Occipital lobe (tissue), 2 donors: ENCODE results near the gene PDYN. TPM values are rescaled to one million over a fixed set of nuclear protein-coding genes. Genes with fewer than 3 reads are reported as not detected.
A peak's percentile ranks its signal among the peaks of the same experiment; 100 is the strongest.

Source experiments
- DNase-seq: peaks from one replicate; lab custom pipeline; 2025; lab: John Stamatoyannopoulos, UW
- total RNA-seq: library from RNA; depleted of rRNA; stranded (reverse); fragments of >200 nt; gene quantifications from one replicate; pipeline ENCODE4 v1.2.3, GENCODE V29; 2014

PDYN gene
- total RNA-seq, 1 donor from 2014 or later, result not detected

DNA sequence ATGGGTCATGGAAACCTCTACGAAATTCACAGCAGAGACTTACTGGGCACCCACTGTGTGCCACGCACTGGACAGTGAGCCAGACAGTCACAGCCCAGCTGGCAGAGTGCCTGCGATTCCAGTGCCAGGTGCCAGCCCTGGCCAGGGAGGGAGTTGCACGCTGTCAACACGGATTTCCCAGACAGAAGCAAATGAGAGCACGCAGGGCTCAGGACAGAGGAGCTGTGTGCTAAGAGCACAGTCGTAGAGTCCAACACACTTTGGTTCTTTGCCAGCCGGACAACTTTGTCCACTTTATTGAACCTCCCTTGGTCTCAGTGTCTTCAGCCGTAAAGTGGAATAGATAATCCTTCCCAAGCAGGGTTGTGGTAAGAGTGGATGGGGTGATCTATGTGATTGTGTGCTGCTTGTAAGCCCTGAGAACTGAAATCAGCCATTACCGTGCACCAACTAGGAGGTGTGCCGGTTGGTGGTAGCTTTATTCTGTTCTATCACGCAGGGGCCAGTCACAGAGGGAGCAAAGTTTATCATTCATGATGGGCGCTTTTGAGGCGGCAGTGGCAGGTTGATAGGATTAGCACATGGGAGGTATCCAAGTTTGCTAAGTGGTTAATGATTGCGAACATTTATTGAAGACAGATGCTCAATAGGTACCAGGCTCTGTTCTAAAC is 58.0 kb downstream of the PDYN start:
- peak; percentile 73 for DNase-seq

GRCh38 chr20:1934721-1935573 is 58.9 kb downstream of the PDYN start:
- no peak for DNase-seq

- DNase-seq, result no peak
Observed at GRCh38 chr20:1934156-1934555, 59.7 kb downstream of the PDYN start.

DNA sequence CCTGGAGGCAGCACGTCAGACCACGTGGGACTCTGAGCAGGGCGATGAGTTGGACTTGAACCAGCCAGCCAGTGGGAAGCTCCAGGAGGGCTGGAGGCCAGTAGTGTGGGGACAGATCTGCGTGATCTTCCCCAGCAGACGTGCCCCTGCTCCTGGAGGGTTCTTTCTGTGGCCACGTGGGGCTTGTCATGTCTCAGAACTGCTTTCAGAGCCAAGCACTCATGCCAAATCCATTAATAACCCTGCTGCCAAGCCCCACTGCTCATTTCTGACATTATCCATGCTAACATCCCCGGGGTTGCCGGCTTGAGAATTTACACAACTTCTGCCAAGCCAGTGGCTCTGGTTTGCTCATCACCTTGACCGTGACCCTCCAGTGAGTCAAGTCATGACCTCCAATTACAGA is 60.4 kb downstream of the PDYN start:
- DNase-seq, result no peak

- no peak for DNase-seq
Observed at GRCh38 chr20:1932971-1933370, 60.9 kb downstream of the PDYN start.

DNA sequence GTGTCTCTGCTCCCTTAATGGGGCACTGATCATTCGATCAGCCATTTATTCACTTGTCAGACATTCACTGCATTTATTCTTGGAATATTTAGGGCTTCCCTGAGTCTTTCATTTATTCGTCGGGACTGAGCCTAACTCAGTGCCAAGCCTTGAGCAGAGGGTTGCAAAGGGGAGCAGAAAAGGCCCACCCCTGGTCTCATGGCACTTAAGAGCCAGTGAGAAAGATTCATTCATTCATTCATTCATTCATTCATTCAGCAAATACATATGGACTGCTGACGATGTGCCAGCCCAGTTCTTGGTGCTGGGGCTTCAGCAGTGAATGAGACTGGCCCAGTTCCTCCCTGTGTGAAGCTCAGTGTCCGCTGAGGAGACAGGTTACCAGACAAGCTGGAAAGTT is 62.0 kb downstream of the PDYN start:
- no peak for DNase-seq

DNA sequence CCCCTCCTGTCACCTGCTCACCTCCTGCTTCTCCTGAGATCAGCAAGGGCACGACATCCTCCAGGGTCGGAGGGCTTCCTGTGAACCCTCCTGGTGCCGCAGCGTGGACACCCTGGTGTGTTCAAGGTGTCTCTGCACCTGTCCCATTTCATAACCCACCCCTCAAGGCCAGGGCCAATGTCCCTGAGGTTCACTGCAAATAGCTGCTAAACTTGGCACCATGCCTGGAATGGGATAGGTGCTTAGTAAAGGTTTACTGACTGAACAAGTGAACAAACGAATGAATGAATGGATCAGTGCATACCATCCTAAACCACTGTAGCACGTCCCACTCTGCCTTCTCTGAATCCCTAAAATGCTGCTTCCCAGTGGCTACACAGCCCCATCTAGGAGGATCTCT is 63.7 kb downstream of the PDYN start:
- no peak for DNase-seq

- DNase-seq, result no peak
Observed at GRCh38 chr20:1929460-1929859, 64.4 kb downstream of the PDYN start.

DNA sequence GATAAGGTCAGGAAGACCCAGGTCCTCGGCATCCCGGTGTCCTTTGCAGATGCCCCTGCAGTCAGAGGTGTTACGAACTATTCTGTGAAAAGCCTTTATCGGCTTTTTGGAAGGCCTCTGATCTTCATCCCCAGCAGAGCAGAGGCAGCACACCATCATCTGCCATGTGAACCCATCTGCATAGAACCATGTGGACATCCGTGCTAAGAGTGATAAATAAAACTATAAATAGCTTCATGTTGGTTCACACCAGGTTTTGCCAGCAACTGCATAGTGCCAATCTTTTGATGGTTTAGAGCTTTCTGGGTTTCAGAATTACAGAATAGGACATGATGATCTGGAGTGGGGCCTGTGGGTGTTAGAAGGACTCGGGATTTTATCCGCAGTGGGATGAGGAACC is 65.1 kb downstream of the PDYN start:
- DNase-seq, result no peak

Other genes with a start within 250 kb of the PDYN start
- 3.9 TPM for gene SIRPA, start 98.7 kb downstream of the PDYN start, total RNA-seq
- 13.9 TPM for gene STK35, start 107.8 kb upstream of the PDYN start, total RNA-seq